ENCODE data around the gene C12orf76. TPM values are rescaled to one million over a fixed set of nuclear protein-coding genes. Genes with fewer than 3 reads are reported as not detected.
A peak's percentile ranks its signal among the peaks of the same experiment; 100 is the strongest.

The C12orf76 gene
- total RNA-seq, 2 donors from 2014 or later: 10.1 to 12.3 TPM

GRCh38 chr12:110002676-110003515 lies 45.4 kb downstream of the C12orf76 start:
- H3K36me3 Mint-ChIP-seq: peaks cover 4% of the 10 kb centered on the region

DNA sequence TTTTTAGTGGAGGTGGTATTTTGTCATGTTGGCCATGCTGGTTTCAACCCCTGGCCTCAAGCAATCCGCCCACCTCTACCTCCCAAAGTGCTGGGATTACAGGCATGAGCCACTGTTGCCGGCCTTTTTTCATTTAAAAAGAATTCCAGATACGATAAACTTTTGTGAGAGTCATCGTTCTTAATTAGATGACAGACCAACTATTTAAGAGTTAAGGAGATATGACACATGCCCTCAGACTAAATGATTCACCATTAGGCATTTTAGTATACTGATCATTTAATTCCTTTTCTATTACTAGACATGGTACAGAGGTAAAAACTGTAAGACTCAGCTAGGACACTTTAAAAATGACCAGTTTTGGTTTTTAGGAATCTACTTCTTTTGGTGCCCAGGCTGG lies 46.7 kb downstream of the C12orf76 start:
- Mint-ChIP-seq H3K36me3 (peaks cover 4% of the 10 kb centered on the region), H3K9me3 (no peaks in the 10 kb centered on the region), H3K4me3 (no peak overlapping the region), H3K4me1 (ENCODE audit: low read depth in 2 of 2) (peaks cover 46 to 56% of the 10 kb centered on the region in 2 donors), H3K27ac (no peak overlapping the region), H3K27me3 (no peaks in the 10 kb centered on the region)
- no peak for ATAC-seq
- no peak for DNase-seq (ENCODE audit: low spot score)

More at GRCh38 chr12:110002676-110003515, 45.4 kb downstream of the C12orf76 start:
- peaks cover 42 to 51% of the 10 kb centered on the region in 2 donors for H3K4me1 Mint-ChIP-seq (ENCODE audit: low read depth in 2 of 2)
- no peaks in the 10 kb centered on the region for H3K27me3 Mint-ChIP-seq
- no peaks in the 10 kb centered on the region for H3K9me3 Mint-ChIP-seq
- no peak overlapping the region for H3K4me3 Mint-ChIP-seq
- no peak for DNase-seq (ENCODE audit: low spot score)
- peak overlapping the region in 1 of 2 donors; percentile 13 for H3K27ac Mint-ChIP-seq
- ATAC-seq: no peak

GRCh38 chr12:109999983-110000505 lies 48.3 kb downstream of the C12orf76 start:
- DNase-seq (ENCODE audit: low spot score) (no peak), ATAC-seq (no peak)
- no peaks in the 10 kb centered on the region for H3K27me3 Mint-ChIP-seq
- no peaks in the 10 kb centered on the region for H3K9me3 Mint-ChIP-seq
- peaks cover 4% of the 10 kb centered on the region for H3K36me3 Mint-ChIP-seq
- H3K4me1 Mint-ChIP-seq (ENCODE audit: low read depth in 2 of 2): peaks cover 41 to 54% of the 10 kb centered on the region in 2 donors
- H3K4me3 Mint-ChIP-seq: peak overlapping the region; percentile 98
- H3K27ac Mint-ChIP-seq: peak overlapping the region; percentile 95 to 98

- DNase-seq (ENCODE audit: low spot score) (no peak), ATAC-seq (no peak)
- Mint-ChIP-seq H3K4me1 (ENCODE audit: low read depth in 2 of 2) (peaks cover 43 to 56% of the 10 kb centered on the region in 2 donors), H3K36me3 (peaks cover 4% of the 10 kb centered on the region), H3K27ac (peak overlapping the region; percentile 95 to 98), H3K4me3 (peak overlapping the region; percentile 98), H3K27me3 (no peaks in the 10 kb centered on the region), H3K9me3 (no peaks in the 10 kb centered on the region)
Observed at GRCh38 chr12:109999649-109999971, 48.7 kb downstream of the C12orf76 start.

- no peaks in the 10 kb centered on the region for H3K27me3 Mint-ChIP-seq
Observed at GRCh38 chr12:109998904-109999648, 49.2 kb downstream of the C12orf76 start, which contains the start of gene ANKRD13A. ANKRD13A (plus strand) TSS chr12:109999430; CDS start chr12:109999689, 259 bp downstream.

DNA sequence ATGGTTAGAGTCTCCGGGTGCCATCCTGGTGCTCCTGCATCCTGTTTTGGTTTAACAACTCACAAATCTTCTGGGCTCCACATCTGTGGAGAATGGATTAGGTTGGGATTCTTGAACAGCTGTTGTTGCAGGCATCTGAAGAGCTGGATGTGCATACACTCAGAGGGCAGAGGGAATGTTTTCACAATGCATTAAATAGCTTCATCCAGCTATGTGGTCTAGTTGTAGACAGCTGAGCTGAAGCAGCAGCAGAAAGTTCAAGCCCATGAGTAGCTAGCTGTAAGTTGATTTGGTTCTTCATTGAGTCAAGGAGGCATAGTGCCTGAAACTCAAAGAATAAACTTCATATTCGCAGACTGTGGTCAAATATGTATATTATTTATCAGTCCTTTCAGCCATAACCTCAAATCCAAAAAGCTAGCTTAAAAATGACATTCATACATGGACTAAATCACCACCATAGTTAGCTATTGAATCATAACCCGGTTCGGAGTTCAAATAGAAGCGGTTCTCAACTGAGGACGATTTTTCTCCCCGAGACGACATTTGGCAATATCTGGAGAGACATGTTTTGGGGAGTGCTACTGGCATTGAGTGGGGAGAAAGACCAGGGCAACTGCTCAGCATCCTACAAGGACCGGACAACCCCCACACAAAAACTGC lies 50.0 kb downstream of the C12orf76 start:
- peak overlapping the region; percentile 96 to 98 for H3K27ac Mint-ChIP-seq
- DNase-seq (ENCODE audit: low spot score): no peak
- H3K4me3 Mint-ChIP-seq: peak overlapping the region; percentile 93
- H3K4me1 Mint-ChIP-seq (ENCODE audit: low read depth in 2 of 2): peaks cover 43 to 64% of the 10 kb centered on the region in 2 donors
- peaks cover 4% of the 10 kb centered on the region for H3K36me3 Mint-ChIP-seq
- no peak for ATAC-seq
- no peaks in the 10 kb centered on the region for H3K27me3 Mint-ChIP-seq
- no peaks in the 10 kb centered on the region for H3K9me3 Mint-ChIP-seq

More at GRCh38 chr12:109998904-109999648, 49.2 kb downstream of the C12orf76 start, which contains the start of gene ANKRD13A:
- H3K9me3 Mint-ChIP-seq: no peaks in the 10 kb centered on the region
- DNase-seq (ENCODE audit: low spot score) (peak; percentile 89), ATAC-seq (peak; percentile 81 to 82)
- H3K36me3 Mint-ChIP-seq: peaks cover 4% of the 10 kb centered on the region
- H3K4me3 Mint-ChIP-seq: peak within 1 kb of the TSS; percentile 98
- peaks cover 45 to 62% of the 10 kb centered on the region in 2 donors for H3K4me1 Mint-ChIP-seq (ENCODE audit: low read depth in 2 of 2)
- peak within 1 kb of the TSS; percentile 96 to 98 for H3K27ac Mint-ChIP-seq

DNA sequence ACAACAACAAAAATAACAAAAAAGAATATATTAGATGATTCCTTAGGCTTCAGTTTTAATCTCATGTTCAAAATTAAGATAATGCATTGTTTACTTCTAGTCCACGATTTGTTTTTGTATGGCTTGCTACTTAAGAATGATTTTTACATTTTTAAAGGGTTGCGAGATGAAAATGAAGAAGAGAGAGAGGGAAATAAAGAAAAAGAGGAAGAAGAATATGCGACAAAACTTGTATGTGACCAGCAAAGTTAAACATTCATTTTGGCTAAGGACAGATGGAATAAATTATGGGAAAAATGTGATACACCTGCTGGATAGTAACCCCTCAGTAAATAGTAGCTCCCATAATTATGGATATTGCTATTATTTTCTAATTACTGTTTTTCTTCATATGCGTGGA lies 50.9 kb downstream of the C12orf76 start:
- Mint-ChIP-seq H3K27me3 (no peaks in the 10 kb centered on the region), H3K9me3 (no peaks in the 10 kb centered on the region), H3K27ac (peak overlapping the region; percentile 96 to 98), H3K36me3 (peaks cover 4% of the 10 kb centered on the region), H3K4me3 (peak overlapping the region; percentile 25), H3K4me1 (ENCODE audit: low read depth in 2 of 2) (peaks cover 46 to 63% of the 10 kb centered on the region in 2 donors)
- ATAC-seq (no peak), DNase-seq (ENCODE audit: low spot score) (no peak)

DNA sequence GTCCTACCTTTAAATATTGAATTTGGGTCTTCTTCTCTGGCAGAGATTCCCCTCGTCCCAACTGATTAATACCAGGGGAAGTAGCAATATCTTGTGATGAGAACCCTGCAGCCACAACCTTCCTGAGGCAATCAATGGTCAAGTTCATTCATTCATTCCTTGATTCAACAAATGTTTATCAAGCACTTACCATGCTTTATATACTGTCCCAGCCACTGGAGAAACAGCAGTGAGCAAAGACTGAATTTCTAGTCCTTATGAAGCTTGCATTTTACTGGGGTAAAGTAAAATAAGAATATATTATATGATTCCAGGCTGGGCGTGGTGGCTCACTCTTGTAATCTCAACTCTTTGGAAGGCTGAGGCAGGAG lies 51.9 kb downstream of the C12orf76 start:
- no peaks in the 10 kb centered on the region for H3K27me3 Mint-ChIP-seq
- no peak for DNase-seq (ENCODE audit: low spot score)
- peaks cover 47 to 67% of the 10 kb centered on the region in 2 donors for H3K4me1 Mint-ChIP-seq (ENCODE audit: low read depth in 2 of 2)
- no peaks in the 10 kb centered on the region for H3K9me3 Mint-ChIP-seq
- ATAC-seq: no peak
- peak overlapping the region; percentile 77 to 79 for H3K27ac Mint-ChIP-seq
- peak overlapping the region; percentile 89 for H3K4me3 Mint-ChIP-seq
- peaks cover 4% of the 10 kb centered on the region for H3K36me3 Mint-ChIP-seq

GRCh38 chr12:109995686-109996482 lies 52.4 kb downstream of the C12orf76 start, which contains the start of gene GIT2:
GIT2 (minus strand) TSS chr12:109996368; CDS start chr12:109996224, 144 bp downstream.
- Mint-ChIP-seq H3K4me3 (peak within 1 kb of the TSS; percentile 89), H3K27ac (peak within 1 kb of the TSS; percentile 96 to 98), H3K9me3 (no peaks in the 10 kb centered on the region), H3K27me3 (no peaks in the 10 kb centered on the region), H3K36me3 (peaks cover 4% of the 10 kb centered on the region), H3K4me1 (ENCODE audit: low read depth in 2 of 2) (peaks cover 47 to 66% of the 10 kb centered on the region in 2 donors)
- DNase-seq (ENCODE audit: low spot score) (peak; percentile 98), ATAC-seq (peak; percentile 90 to 94)

DNA sequence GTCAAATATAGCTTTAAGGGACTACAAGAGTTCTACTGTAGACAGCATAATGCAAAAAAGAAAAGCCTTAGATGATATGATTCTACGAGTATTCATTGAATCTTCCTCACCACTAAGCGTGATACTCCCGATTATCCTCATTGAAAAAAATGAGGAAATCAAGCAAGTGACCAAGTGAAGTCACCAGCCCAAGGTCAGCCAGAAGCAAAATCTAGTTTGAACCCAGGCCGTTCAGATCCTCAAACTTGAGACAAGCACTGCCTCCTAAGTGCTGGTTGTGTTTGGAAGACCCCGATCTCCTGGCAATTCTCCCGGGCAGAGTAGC lies 53.0 kb downstream of the C12orf76 start:
- H3K36me3 Mint-ChIP-seq: peaks cover 4% of the 10 kb centered on the region
- H3K4me1 Mint-ChIP-seq (ENCODE audit: low read depth in 2 of 2): peaks cover 48 to 69% of the 10 kb centered on the region in 2 donors
- DNase-seq (ENCODE audit: low spot score): no peak
- H3K4me3 Mint-ChIP-seq: peak overlapping the region; percentile 89
- ATAC-seq: no peak
- H3K27me3 Mint-ChIP-seq: no peaks in the 10 kb centered on the region
- peak overlapping the region; percentile 77 to 79 for H3K27ac Mint-ChIP-seq
- H3K9me3 Mint-ChIP-seq: no peaks in the 10 kb centered on the region

GRCh38 chr12:109994401-109995175 lies 53.7 kb downstream of the C12orf76 start:
- Mint-ChIP-seq H3K4me3 (peak overlapping the region; percentile 89), H3K4me1 (ENCODE audit: low read depth in 2 of 2) (peaks cover 46 to 65% of the 10 kb centered on the region in 2 donors), H3K27me3 (no peaks in the 10 kb centered on the region), H3K36me3 (peaks cover 1% of the 10 kb centered on the region), H3K27ac (peak overlapping the region; percentile 77 to 79), H3K9me3 (no peaks in the 10 kb centered on the region)
- ATAC-seq: no peak
- no peak for DNase-seq (ENCODE audit: low spot score)

DNA sequence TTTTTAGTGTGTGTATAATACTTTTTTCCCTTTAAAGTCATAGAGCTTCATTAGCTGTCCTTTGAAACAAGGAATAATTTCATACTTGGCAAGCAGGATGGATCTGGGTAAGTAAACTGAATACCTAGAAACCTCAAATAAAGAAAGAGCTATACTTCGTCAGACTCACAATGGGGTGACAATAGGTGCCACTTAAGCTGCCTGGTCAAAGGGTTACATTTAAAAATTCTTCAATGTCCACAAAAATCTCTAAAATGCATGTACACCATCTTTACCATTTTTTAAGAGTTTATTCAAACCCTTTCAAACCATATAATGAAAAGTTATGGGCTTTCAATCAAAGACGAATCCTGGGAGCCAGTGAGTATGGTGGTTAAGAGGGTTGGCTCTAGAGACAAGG lies 55.2 kb downstream of the C12orf76 start:
- Mint-ChIP-seq H3K27me3 (no peaks in the 10 kb centered on the region), H3K9me3 (no peaks in the 10 kb centered on the region), H3K27ac (peak overlapping the region; percentile 77 to 79), H3K4me3 (peak overlapping the region; percentile 89), H3K36me3 (peaks cover 9% of the 10 kb centered on the region), H3K4me1 (ENCODE audit: low read depth in 2 of 2) (peaks cover 42 to 63% of the 10 kb centered on the region in 2 donors)
- DNase-seq (ENCODE audit: low spot score) (no peak), ATAC-seq (no peak)

Measured in natural killer cell treated with Interleukin-12 subunit alpha and Interleukin-12 subunit beta and Interleukin-15 and Interleukin-18, amount 100 ng/mL, for 72 hours (primary cell).